AG04449 (cell line): ENCODE data around the gene ITPK1.

ENCODE experiments used
- CTCF ChIA-PET: fragments of 350-600 bp; formaldehyde crosslinking; extraction: SDS; loops from one replicate; lab custom pipeline; 2021; ENCODE audit warnings: antibody characterized with exemption; lab: Yijun Ruan, JAX
- POLR2A ChIA-PET: fragments of 400-600, 350-600 bp; formaldehyde crosslinking; extraction: SDS; loops from one replicate; lab custom pipeline; 2020; ENCODE audit warnings: antibody characterized with exemption, inconsistent platforms; lab: Yijun Ruan, JAX
- DNase-seq: peaks from one replicate; pipeline ENCODE4 v3.0.0-alpha.2; 2010; ENCODE audit warnings: low read depth, low spot score
- H3K4me3 ChIP-seq: 2 replicates; pipeline ENCODE4 v1.5.1; 2011; ENCODE audit warnings: low read depth, mild to moderate bottlenecking, control low read depth, low read length
- TF ChIP-seq, protein P1 (sequence below): IDR thresholded peaks from one replicate; pipeline ENCODE4 v1.5.1; 2011; ENCODE audit warnings: mild to moderate bottlenecking, moderate library complexity, low read length, control low read depth, inconsistent platforms; ENCODE audit not compliant: insufficient read depth; ENCODE audit errors: missing control alignments

ITPK1 gene

DNA sequence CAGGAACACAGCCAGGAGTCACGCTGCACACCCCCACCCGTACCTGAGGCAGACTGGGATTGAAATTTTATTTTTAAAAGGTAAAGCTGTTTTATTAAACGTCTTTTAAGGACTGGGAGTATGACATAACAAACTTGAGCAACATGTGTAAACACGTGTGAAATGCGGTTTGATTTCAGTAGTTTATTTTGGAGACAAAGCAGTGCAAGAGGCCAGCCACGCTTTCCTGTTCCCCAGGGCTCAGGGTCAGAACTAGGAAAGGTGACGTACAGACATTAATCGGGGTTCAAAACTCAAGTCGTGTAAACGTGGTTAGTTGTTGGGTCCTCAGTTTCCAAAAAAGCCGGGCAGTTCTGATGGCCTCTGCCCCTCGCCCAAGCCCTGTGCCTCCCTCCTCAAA, 176.0 kb downstream of the ITPK1 start:
- DNase-seq = no peak
- CTCF ChIA-PET = interaction anchor here (1.7 kb wide), 1 partner anchor 173 kb away, joined by 3 read pairs; no protein-coding TSS in a partner anchor
- TF ChIP-seq, protein P1, sequence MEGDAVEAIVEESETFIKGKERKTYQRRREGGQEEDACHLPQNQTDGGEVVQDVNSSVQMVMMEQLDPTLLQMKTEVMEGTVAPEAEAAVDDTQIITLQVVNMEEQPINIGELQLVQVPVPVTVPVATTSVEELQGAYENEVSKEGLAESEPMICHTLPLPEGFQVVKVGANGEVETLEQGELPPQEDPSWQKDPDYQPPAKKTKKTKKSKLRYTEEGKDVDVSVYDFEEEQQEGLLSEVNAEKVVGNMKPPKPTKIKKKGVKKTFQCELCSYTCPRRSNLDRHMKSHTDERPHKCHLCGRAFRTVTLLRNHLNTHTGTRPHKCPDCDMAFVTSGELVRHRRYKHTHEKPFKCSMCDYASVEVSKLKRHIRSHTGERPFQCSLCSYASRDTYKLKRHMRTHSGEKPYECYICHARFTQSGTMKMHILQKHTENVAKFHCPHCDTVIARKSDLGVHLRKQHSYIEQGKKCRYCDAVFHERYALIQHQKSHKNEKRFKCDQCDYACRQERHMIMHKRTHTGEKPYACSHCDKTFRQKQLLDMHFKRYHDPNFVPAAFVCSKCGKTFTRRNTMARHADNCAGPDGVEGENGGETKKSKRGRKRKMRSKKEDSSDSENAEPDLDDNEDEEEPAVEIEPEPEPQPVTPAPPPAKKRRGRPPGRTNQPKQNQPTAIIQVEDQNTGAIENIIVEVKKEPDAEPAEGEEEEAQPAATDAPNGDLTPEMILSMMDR = no peak
- H3K4me3 ChIP-seq = no peak overlapping the region
- POLR2A ChIA-PET = no interaction called here

- POLR2A ChIA-PET = no interaction called here
- TF ChIP-seq, protein P1 = no peak
- H3K4me3 ChIP-seq = no peak overlapping the region
- CTCF ChIA-PET = interaction anchor here (1.7 to 2.7 kb wide), 2 partner anchors 13 to 174 kb away, joined by 3 to 9 read pairs; no protein-coding TSS in a partner anchor
- no peak for DNase-seq
These were observed 176.6 kb downstream of the ITPK1 start for GRCh38 chr14:92938890-92939671.

DNA sequence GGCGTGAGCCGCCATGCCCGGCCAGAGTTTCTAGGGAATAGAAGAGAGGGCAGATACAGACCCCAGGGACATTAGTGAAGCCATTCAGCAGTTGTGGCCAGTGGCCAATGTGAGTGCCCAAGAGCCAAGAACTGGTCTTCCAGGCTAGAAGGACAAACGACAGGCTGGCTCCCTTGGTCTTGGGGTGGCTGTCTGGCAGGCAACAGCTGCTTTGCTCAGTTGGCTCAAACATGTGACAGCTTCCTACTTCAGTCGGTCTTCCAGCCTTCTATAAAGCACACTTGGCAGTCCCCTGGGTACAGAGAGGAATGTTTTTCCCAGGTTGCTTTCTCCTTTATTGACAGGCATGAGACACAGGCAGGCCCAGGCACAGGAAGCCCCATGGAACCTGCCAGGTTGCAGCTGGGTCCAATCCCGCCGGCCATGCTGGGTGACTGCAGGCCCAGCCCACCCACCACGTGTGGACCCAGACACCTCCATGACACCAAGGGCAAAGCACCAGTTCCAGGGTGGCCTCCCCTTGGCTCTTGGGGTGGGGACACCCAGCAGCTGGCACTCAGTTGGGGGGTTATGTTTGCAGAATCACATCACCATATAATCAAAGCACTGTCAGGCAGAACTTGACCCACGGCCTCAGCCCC, 177.4 kb downstream of the ITPK1 start:
- TF ChIP-seq, protein P1 = no peak
- H3K4me3 ChIP-seq = no peak overlapping the region
- CTCF ChIA-PET = interaction anchor here (1.7 to 2.7 kb wide), 2 partner anchors 13 to 175 kb away, joined by 3 to 9 read pairs; no protein-coding TSS in a partner anchor
- POLR2A ChIA-PET = no interaction called here
- DNase-seq = no peak

DNA sequence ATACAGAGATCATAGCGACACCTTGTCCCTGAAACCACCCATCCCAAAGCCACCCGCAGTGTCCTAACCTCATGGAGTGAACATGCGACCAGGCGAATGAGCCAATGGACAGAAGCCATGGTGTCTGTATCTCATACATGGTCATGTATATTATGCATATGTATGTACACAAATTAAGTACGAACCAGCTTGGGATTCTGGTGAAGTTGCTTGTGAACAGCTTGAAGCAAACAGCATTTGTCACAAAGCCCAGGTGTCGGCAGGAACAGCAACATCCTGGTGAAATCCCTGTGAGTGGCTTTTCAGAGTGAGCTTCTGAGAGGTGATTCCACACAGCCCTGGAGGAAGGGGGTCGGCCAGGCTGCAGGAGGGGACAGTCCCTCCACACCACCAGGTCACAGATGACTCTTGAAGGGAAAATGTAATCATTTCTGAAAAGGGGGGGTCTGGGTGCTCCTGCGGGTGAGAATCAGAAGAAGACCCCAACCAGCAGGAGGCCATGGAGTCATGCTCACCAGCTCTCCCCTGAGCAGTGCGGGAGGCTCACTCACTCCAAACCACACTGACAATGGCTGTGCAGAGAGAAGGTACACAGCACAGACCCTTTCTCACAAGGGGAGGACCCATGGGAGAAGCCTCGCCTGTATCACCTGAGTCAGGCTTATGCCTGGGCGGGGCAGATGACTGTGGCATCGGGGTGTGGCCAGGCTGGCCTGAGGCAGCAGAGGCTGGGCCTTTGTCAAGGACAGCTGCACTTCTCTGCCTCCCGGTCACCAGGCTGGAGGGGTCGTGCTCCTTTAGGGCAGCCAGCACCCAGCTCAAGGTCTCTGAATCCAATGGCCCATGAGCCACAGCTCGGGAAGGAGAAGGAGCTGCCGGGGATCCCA, 178.4 kb downstream of the ITPK1 start:
- H3K4me3 ChIP-seq = no peak overlapping the region
- DNase-seq = no peak
- ChIA-PET CTCF (interaction anchor here (2.7 kb wide), 1 partner anchor 14 kb away, joined by 9 read pairs; no protein-coding TSS in a partner anchor), POLR2A (no interaction called here)
- TF ChIP-seq, protein P1 = no peak

GRCh38 chr14:92936085-92936484, 179.6 kb downstream of the ITPK1 start:
- H3K4me3 ChIP-seq = no peak overlapping the region
- ChIA-PET CTCF (interaction anchor here (2.0 kb wide), 1 partner anchor 10 kb away, joined by 7 read pairs; no protein-coding TSS in a partner anchor), POLR2A (no interaction called here)
- TF ChIP-seq, protein P1 = no peak
- DNase-seq = no peak
